ENCODE data around the gene MLKL.

MLKL gene

GRCh38 chr16:74721716-74722115 is 21.1 kb upstream of the MLKL start:
- no peak overlapping the region for H3K4me3 ChIP-seq (ENCODE audit: low read depth, low read length)
- TF ChIP-seq CTCF (IDR thresholded peaks at IDR 0.05; ENCODE audit: low read depth, low read length) = no peak
- no peaks in the 10 kb centered on the region for H3K9me3 ChIP-seq
- H3K27me3 ChIP-seq = no peaks in the 10 kb centered on the region
- DNase-seq = no peak
- H3K4me1 ChIP-seq = no peaks in the 10 kb centered on the region
- H3K36me3 ChIP-seq = no peaks in the 10 kb centered on the region

- Histone ChIP-seq H3K4me3 (ENCODE audit: low read depth, low read length) (no peak overlapping the region), H3K36me3 (no peaks in the 10 kb centered on the region), H3K27me3 (no peaks in the 10 kb centered on the region), H3K4me1 (no peaks in the 10 kb centered on the region), H3K9me3 (no peaks in the 10 kb centered on the region)
- no peak for DNase-seq
- no peak for TF ChIP-seq CTCF (IDR thresholded peaks at IDR 0.05; ENCODE audit: low read depth, low read length)
Measured at GRCh38 chr16:74720579-74720978, 19.9 kb upstream of the MLKL start.

- no peak for DNase-seq
- TF ChIP-seq CTCF (IDR thresholded peaks at IDR 0.05; ENCODE audit: low read depth, low read length) = no peak
- Histone ChIP-seq H3K27me3 (no peaks in the 10 kb centered on the region), H3K9me3 (no peaks in the 10 kb centered on the region), H3K36me3 (no peaks in the 10 kb centered on the region), H3K4me3 (ENCODE audit: low read depth, low read length) (no peak overlapping the region), H3K4me1 (no peaks in the 10 kb centered on the region)
Measured at GRCh38 chr16:74718741-74719610, 18.3 kb upstream of the MLKL start.

GRCh38 chr16:74718140-74718539 is 17.5 kb upstream of the MLKL start:
- Histone ChIP-seq H3K9me3 (no peaks in the 10 kb centered on the region), H3K36me3 (no peaks in the 10 kb centered on the region), H3K4me1 (no peaks in the 10 kb centered on the region), H3K4me3 (ENCODE audit: low read depth, low read length) (no peak overlapping the region), H3K27me3 (no peaks in the 10 kb centered on the region)
- TF ChIP-seq CTCF (IDR thresholded peaks at IDR 0.05; ENCODE audit: low read depth, low read length) = no peak
- DNase-seq = no peak

GRCh38 chr16:74717367-74717766 is 16.7 kb upstream of the MLKL start:
- no peaks in the 10 kb centered on the region for H3K27me3 ChIP-seq
- no peaks in the 10 kb centered on the region for H3K36me3 ChIP-seq
- no peaks in the 10 kb centered on the region for H3K9me3 ChIP-seq
- no peak overlapping the region for H3K4me3 ChIP-seq (ENCODE audit: low read depth, low read length)
- no peaks in the 10 kb centered on the region for H3K4me1 ChIP-seq
- TF ChIP-seq CTCF (IDR thresholded peaks at IDR 0.05; ENCODE audit: low read depth, low read length) = no peak
- no peak for DNase-seq

- Histone ChIP-seq H3K4me1 (no peaks in the 10 kb centered on the region), H3K9me3 (no peaks in the 10 kb centered on the region), H3K27me3 (no peaks in the 10 kb centered on the region), H3K36me3 (no peaks in the 10 kb centered on the region), H3K4me3 (ENCODE audit: low read depth, low read length) (no peak overlapping the region)
- no peak for DNase-seq
- TF ChIP-seq CTCF (IDR thresholded peaks at IDR 0.05; ENCODE audit: low read depth, low read length) = no peak
Measured at GRCh38 chr16:74716355-74716754, 15.7 kb upstream of the MLKL start.
